Measurements from ENCODE around the gene ACOT2. TPM values are rescaled to one million over a fixed set of nuclear protein-coding genes. Genes with fewer than 3 reads are reported as not detected.
"Not testable (repeated sequence)": the region's sequence is repeated elsewhere in the genome, so short reads cannot be mapped to it uniquely, and the experiment has no call there.

Gene ACOT2, protein sequence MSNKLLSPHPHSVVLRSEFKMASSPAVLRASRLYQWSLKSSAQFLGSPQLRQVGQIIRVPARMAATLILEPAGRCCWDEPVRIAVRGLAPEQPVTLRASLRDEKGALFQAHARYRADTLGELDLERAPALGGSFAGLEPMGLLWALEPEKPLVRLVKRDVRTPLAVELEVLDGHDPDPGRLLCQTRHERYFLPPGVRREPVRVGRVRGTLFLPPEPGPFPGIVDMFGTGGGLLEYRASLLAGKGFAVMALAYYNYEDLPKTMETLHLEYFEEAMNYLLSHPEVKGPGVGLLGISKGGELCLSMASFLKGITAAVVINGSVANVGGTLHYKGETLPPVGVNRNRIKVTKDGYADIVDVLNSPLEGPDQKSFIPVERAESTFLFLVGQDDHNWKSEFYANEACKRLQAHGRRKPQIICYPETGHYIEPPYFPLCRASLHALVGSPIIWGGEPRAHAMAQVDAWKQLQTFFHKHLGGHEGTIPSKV
- total RNA-seq, result 10 to 100 TPM in 3 of 4 donors, 1 to 10 TPM in 1; 4.0 to 23.3 (median 13.8) TPM

DNA sequence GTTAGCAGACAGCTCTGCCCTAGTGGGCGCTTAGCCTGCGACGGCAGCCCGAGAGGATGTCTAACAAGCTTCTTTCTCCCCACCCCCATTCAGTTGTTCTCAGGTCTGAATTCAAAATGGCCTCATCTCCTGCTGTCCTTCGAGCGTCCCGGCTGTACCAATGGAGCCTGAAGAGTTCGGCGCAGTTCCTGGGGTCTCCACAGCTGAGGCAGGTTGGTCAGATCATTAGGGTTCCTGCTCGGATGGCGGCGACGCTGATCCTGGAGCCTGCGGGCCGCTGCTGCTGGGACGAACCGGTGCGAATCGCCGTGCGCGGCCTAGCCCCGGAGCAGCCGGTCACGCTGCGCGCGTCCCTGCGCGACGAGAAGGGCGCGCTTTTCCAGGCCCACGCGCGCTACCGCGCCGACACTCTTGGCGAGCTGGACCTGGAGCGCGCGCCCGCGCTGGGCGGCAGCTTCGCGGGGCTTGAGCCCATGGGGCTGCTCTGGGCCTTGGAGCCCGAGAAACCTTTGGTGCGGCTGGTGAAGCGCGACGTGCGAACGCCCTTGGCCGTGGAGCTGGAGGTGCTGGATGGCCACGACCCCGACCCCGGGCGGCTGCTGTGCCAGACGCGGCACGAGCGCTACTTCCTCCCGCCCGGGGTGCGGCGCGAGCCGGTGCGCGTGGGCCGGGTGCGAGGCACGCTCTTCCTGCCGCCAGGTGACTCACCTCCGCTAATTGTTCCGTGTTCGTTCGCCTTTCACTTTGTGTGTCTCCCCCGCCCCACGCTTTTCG, at the start of gene ACOT2:
ACOT2 (plus strand) TSS at position 29 of the 774 bp plus-strand sequence; CDS start at position 57, 28 bp downstream.
- Histone ChIP-seq H3K27ac (peak within 1 kb of the TSS; percentile 86 to 95 (median 92)), H3K4me3 (peak within 1 kb of the TSS; percentile 54 to 81 (median 62)), H3K4me1 (peaks cover 0 to 32% (median 16%) of the 10 kb centered on the region in 3 donors)
- DNase-seq; H3K36me3 ChIP-seq; H3K27me3 ChIP-seq; H3K9me3 ChIP-seq; intact Hi-C loops (cut with DNase I): not testable (repeated sequence)
- 0% methylated on average over 2 to 5 of the region's 83 CpGs for WGBS, 2 donors
- TF ChIP-seq, protein P1, sequence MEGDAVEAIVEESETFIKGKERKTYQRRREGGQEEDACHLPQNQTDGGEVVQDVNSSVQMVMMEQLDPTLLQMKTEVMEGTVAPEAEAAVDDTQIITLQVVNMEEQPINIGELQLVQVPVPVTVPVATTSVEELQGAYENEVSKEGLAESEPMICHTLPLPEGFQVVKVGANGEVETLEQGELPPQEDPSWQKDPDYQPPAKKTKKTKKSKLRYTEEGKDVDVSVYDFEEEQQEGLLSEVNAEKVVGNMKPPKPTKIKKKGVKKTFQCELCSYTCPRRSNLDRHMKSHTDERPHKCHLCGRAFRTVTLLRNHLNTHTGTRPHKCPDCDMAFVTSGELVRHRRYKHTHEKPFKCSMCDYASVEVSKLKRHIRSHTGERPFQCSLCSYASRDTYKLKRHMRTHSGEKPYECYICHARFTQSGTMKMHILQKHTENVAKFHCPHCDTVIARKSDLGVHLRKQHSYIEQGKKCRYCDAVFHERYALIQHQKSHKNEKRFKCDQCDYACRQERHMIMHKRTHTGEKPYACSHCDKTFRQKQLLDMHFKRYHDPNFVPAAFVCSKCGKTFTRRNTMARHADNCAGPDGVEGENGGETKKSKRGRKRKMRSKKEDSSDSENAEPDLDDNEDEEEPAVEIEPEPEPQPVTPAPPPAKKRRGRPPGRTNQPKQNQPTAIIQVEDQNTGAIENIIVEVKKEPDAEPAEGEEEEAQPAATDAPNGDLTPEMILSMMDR (IDR thresholded peaks at IDR 0.05), result peak in 2 of 6 experiments; percentile 9 to 24
- TF ChIP-seq POLR2A (IDR thresholded peaks at IDR 0.05), result peak in 2 of 4 donors; percentile 11 to 40

DNA sequence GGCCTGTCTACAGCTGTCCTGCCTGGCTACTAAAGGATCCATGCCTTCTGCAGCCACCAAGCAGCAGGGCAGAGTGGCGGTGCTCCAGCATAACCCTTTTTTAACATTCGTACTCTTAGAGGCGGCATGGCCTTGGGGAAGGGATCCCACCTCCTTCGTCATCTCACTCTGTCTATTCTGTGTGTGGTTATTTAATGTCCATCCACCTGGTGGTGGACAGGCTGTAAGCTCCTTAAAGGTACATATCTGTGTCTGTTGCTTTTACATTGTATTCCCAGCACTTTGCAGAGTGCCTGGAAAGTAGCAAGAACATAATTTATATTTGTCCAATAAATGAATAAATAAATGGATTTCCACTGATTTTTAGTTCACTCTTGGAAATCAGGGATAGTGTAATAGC, 47.8 kb upstream of the ACOT2 start:
- intact Hi-C loops (cut with DNase I), result no loop called here
- WGBS, 2 donors, result 86 to 92% methylated on average over 4 of the region's 4 CpGs

DNA sequence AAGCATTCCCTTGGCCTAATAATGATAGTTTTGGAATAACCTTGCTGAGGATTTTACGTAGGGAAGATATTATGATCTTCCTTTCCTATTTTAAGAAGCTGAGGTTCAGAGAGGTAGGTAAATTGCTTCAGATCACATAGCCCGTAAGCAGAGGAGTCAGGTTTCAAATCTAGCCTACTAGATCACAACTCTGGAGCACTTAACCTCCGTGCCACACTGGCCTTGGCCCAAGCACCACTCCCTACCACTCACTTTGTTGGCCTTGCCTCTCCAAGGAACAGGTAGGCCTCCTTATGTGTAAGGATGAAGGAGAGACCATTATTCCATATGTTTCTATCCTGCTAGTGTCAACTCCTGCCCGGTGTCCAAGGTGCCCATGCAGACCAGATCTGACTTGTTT, 44.5 kb upstream of the ACOT2 start:
- DNase-seq, result no peak
- intact Hi-C loops (cut with DNase I), result no loop called here
- Histone ChIP-seq H3K27me3 (no peaks in the 10 kb centered on the region), H3K27ac (no peak overlapping the region), H3K9me3 (no peaks in the 10 kb centered on the region), H3K4me1 (no peaks in the 10 kb centered on the region), H3K36me3 (no peaks in the 10 kb centered on the region), H3K4me3 (no peak overlapping the region)
- WGBS, 2 donors, result 77 to 83% methylated on average over 4 of the region's 4 CpGs
- TF ChIP-seq, protein P1 (IDR thresholded peaks at IDR 0.05), result no peak

More for the DNA sequence above, 47.8 kb upstream of the ACOT2 start:
- DNase-seq, result no peak
- H3K36me3 ChIP-seq, result no peaks in the 10 kb centered on the region
- no peaks in the 10 kb centered on the region for H3K4me1 ChIP-seq
- no peak overlapping the region for H3K27ac ChIP-seq
- TF ChIP-seq, protein P1 (IDR thresholded peaks at IDR 0.05), result no peak
- TF ChIP-seq POLR2A (IDR thresholded peaks at IDR 0.05), result no peak
- no peaks in the 10 kb centered on the region for H3K9me3 ChIP-seq
- no peak overlapping the region for H3K4me3 ChIP-seq
- H3K27me3 ChIP-seq, result no peaks in the 10 kb centered on the region

DNA sequence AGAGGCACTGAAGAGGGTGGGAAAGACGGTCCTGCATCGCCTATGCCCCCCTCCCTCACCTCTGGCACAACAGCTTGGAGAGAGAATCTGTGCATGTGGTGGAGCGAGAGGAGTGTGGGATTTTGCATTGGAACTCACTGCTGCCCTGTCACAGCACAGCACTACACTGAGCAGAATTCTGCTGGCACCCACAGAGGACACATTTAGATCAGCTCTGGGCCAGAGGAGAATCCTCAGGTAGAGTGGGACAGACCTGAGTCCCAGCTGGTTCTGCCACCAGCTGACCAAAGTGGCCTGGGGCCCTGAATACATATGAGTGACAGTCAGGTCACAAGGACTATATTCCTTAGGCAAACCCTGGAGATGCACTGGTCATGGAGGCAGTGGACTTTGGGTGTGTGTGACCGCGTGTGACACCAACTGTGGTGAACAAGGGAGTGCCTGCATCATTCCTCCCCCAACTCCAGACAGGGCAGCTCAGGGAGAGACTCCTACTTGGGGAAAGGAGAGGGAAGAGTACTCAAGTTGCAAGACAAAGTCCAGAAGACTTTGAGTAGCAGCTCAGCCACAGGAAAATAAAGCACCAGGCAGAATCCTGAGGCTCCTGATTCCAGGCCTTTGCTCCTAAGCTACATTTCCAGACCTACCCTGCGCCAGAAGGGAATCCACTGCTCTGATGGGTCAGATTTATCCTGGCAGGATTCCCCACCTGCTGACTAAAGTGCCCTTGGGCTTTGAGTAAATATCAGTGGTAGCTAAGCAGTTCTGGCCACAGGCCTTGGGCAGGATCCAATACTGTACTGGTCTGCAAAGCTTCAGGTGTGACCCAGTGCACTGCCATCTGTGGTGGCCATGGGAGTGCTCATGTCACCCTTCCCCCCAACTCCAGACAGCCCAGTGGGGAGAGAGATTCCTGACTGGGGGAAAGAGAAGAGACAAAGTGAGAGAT, 42.7 kb upstream of the ACOT2 start:
- intact Hi-C loops (cut with DNase I), result no loop called here
- Histone ChIP-seq H3K27me3 (no peaks in the 10 kb centered on the region), H3K4me3 (no peak overlapping the region), H3K27ac (no peak overlapping the region), H3K4me1 (no peaks in the 10 kb centered on the region), H3K36me3 (no peaks in the 10 kb centered on the region), H3K9me3 (no peaks in the 10 kb centered on the region)
- no peak for DNase-seq
- 72 to 83% methylated on average over 4 to 5 of the region's 6 CpGs for WGBS, 2 donors
- TF ChIP-seq POLR2A (IDR thresholded peaks at IDR 0.05), result no peak
- TF ChIP-seq, protein P1 (IDR thresholded peaks at IDR 0.05), result no peak

DNA sequence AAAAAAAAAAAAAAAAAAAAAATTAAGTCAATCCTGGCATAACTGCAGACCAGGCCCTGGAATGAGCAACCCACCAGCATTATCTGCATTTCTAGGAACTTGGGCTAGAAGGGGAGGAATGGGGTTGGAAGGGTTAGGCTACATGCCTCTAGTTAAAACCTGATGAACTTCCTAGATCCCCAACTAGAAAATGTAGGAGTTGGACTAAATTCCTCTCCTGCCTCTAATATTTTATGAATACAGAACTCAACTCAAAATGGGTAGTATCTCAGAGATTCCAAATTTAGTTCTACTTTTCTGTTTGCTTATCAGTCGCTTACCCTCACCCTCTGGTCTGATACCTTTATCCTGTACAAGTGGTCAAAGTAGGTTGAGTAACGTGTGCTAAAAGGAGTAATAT, 39.7 kb upstream of the ACOT2 start:
- WGBS, 2 donors, result 80 to 100% methylated on average over 1 to 2 of the region's 2 CpGs
- H3K4me1 ChIP-seq; H3K27ac ChIP-seq; H3K4me3 ChIP-seq; H3K36me3 ChIP-seq; H3K27me3 ChIP-seq; H3K9me3 ChIP-seq; DNase-seq; intact Hi-C loops (cut with DNase I): not testable (repeated sequence)

DNA sequence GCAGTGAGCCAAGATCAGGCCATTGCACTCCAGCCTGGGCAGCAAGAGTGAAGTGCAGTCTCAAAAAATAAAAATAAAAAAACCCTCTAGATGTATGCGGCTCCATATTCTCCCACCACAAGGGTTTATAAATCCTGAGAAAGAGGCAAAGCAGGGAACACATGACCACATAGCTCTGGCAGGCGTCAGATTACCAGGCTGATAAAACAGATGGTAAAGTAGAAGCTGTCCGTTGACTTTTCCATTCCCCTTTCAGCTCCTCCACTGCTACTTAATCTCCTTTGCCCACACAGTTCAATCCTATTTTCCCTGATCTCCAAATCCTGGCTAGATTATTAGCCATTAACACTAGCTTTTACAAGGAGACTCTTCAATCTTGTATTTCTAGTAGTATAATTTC, 37.0 kb upstream of the ACOT2 start:
- H3K27ac ChIP-seq; intact Hi-C loops (cut with DNase I); H3K36me3 ChIP-seq; H3K27me3 ChIP-seq; H3K9me3 ChIP-seq; DNase-seq; H3K4me1 ChIP-seq; H3K4me3 ChIP-seq: not testable (repeated sequence)
- 100% methylated on average over 1 of the region's 3 CpGs; no CpG with 5 or more reads in 1 of the 2 donors for WGBS, 2 donors

All from esophagus squamous epithelium (tissue), 5 donors.